Thymus (tissue), 11 donors: ENCODE measurements around the gene GPR65. TPM values are rescaled to one million over a fixed set of nuclear protein-coding genes. Genes with fewer than 3 reads are reported as not detected.

Source experiments
- DNase-seq, 9 donors: peaks; one replicate each; pipeline ENCODE4 v3.0.0-alpha.2; 2013; ENCODE audit warnings: low spot score in 9 of 9, low read depth in 6 of 9, missing footprints in 1 of 9
- H3K27ac ChIP-seq, 2 donors: one replicate each; pipeline ENCODE4 v1.5.1; 2013; ENCODE audit warnings: control low read depth in 1 of 2, low read depth in 1 of 2, low read length in 1 of 2, mild to moderate bottlenecking in 1 of 2, moderate library complexity in 1 of 2
- H3K27me3 ChIP-seq, 2 donors: one replicate each; pipeline ENCODE4 v1.5.1; 2013; ENCODE audit warnings: low read length in 1 of 2; ENCODE audit not compliant: control insufficient read depth in 2 of 2, insufficient read depth in 1 of 2
- H3K36me3 ChIP-seq, 2 donors: one replicate each; pipeline ENCODE4 v1.5.1; 2013; ENCODE audit warnings: low read length in 1 of 2, mild to moderate bottlenecking in 1 of 2, moderate library complexity in 1 of 2; ENCODE audit not compliant: control insufficient read depth in 2 of 2, insufficient read depth in 2 of 2
- H3K4me1 ChIP-seq, 2 donors: one replicate each; pipeline ENCODE4 v1.5.1; 2013; ENCODE audit warnings: low read length in 2 of 2; ENCODE audit not compliant: control insufficient read depth in 2 of 2, insufficient read depth in 2 of 2
- H3K4me3 ChIP-seq, 2 donors: one replicate each; pipeline ENCODE4 v1.5.1; 2013; ENCODE audit warnings: low read length in 2 of 2, control low read depth in 1 of 2, mild to moderate bottlenecking in 1 of 2
- H3K9me3 ChIP-seq, 2 donors: one replicate each; pipeline ENCODE4 v1.5.1; 2013; ENCODE audit warnings: low read length in 1 of 2, mild to moderate bottlenecking in 1 of 2; ENCODE audit not compliant: control insufficient read depth in 2 of 2, insufficient read depth in 1 of 2
- WGBS: extraction: QIAGEN DNeasy Blood & Tissue Kit; methylation state at CpG from one replicate; pipeline ENCODE4 v1.1.7; 2013; 5-methylcytosine and 5-hydroxymethylcytosine counted together
- polyA plus RNA-seq: library from polyadenylated mRNA; stranded (reverse); fragments of 200-250 nt; gene quantifications from one replicate; pipeline ENCODE4 v1.2.3, GENCODE V29; 2013
- total RNA-seq: library from RNA; stranded (reverse); fragments of 120-200 nt; gene quantifications from one replicate; pipeline ENCODE4 v1.2.4, GENCODE V29; 2013
- donor health status: healthy.

Gene GPR65
- total and polyA plus RNA-seq, 2 donors, result 9.2 to 10.1 TPM

- DNase-seq, result no peak
- H3K4me3 ChIP-seq, result no peak overlapping the region
- H3K4me1 ChIP-seq, result peaks cover 10 to 20% of the 10 kb centered on the region in 2 donors
- 91% methylated on average over 3 of the region's 3 CpGs for WGBS
- no peaks in the 10 kb centered on the region for H3K9me3 ChIP-seq
- no peaks in the 10 kb centered on the region for H3K36me3 ChIP-seq
- H3K27ac ChIP-seq, result no peak overlapping the region
- H3K27me3 ChIP-seq, result no peaks in the 10 kb centered on the region
These were observed 20.4 kb downstream of the GPR65 start for GRCh38 chr14:88025313-88025712.

GRCh38 chr14:88026890-88027289 lies 22.0 kb downstream of the GPR65 start:
- DNase-seq, result peak in 2 of 9 donors; percentile 13 to 41
- Histone ChIP-seq H3K4me1 (peaks cover 10 to 20% of the 10 kb centered on the region in 2 donors), H3K9me3 (no peaks in the 10 kb centered on the region), H3K27me3 (no peaks in the 10 kb centered on the region), H3K27ac (no peak overlapping the region), H3K36me3 (no peaks in the 10 kb centered on the region), H3K4me3 (no peak overlapping the region)
- 78% methylated on average over 2 of the region's 2 CpGs for WGBS

DNA sequence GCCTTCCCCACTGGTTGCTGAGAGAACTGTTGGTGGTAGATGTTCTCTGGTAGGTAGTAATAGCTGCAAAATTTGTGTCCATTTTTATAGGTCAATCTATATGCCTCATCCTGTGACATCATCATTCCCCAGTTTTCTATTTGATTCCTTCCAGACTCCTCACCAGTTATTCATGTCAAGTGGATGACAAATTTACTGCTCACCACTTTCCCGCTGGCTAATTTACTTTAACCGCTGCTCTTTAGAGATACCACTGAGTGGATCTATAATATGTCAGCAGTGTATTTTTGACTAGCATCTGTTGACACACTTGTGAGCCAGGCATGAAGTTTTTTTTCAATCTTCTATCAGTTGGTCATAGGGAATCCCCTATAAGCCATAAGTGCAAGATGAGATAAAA lies 24.6 kb downstream of the GPR65 start:
- WGBS, result 96% methylated on average over 2 of the region's 2 CpGs
- H3K4me1 ChIP-seq, result peaks cover 3 to 10% of the 10 kb centered on the region in 2 donors
- no peak for DNase-seq
- H3K27me3 ChIP-seq, result no peaks in the 10 kb centered on the region
- H3K27ac ChIP-seq, result no peak overlapping the region
- H3K4me3 ChIP-seq, result no peak overlapping the region
- H3K36me3 ChIP-seq, result no peaks in the 10 kb centered on the region
- H3K9me3 ChIP-seq, result no peaks in the 10 kb centered on the region

DNA sequence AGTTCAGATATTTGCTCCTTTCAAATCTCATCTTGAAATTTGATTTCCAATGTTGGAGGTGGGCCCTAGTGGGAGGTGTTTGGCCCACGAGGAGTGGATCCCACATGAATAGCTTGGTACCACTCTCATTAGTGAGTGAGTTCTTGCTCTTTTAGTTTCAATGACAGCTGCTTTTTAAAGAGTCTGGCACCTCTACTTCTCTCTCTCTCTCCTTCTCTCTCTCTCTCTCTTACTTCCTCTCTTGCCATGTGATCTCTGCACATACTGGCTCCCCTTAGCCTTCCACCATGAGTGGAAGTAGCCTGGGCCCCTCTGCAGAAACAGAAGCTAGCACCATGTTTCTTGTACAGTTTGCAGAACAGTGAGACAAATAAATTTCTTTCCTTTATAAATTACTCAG lies 25.1 kb downstream of the GPR65 start:
- Histone ChIP-seq H3K27me3 (no peaks in the 10 kb centered on the region), H3K9me3 (no peaks in the 10 kb centered on the region), H3K27ac (no peak overlapping the region), H3K4me1 (peaks cover 3 to 10% of the 10 kb centered on the region in 2 donors), H3K4me3 (no peak overlapping the region), H3K36me3 (no peaks in the 10 kb centered on the region)
- no peak for DNase-seq
- WGBS, result 89% methylated on average over 1 of the region's 1 CpG

DNA sequence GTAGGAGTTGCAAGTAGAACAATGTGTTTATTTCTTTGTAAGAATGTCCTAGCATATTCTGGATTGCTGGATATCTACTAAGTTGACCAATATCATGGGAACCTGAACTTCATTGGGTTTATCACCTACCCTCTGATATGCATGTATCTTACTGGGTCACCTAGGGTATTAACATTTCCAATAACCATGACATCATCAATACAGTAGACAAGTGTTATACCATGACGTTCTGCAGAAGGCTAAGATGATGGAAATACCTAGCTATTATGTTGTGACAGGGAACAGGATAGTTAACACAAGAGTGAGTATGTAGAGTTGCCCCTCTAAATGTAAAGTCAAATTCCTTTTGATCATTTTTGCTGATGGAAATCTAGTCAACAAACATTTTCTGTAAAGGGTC lies 26.0 kb downstream of the GPR65 start:
- H3K4me1 ChIP-seq, result peaks cover 3 to 10% of the 10 kb centered on the region in 2 donors
- no peak overlapping the region for H3K4me3 ChIP-seq
- H3K9me3 ChIP-seq, result no peaks in the 10 kb centered on the region
- 93% methylated on average over 1 of the region's 1 CpG for WGBS
- no peak overlapping the region for H3K27ac ChIP-seq
- H3K36me3 ChIP-seq, result no peaks in the 10 kb centered on the region
- no peak for DNase-seq
- no peaks in the 10 kb centered on the region for H3K27me3 ChIP-seq

- H3K27ac ChIP-seq, result no peak overlapping the region
- H3K27me3 ChIP-seq, result no peaks in the 10 kb centered on the region
- H3K36me3 ChIP-seq, result no peaks in the 10 kb centered on the region
- no peaks in the 10 kb centered on the region for H3K9me3 ChIP-seq
- no peak overlapping the region for H3K4me3 ChIP-seq
- no peak for DNase-seq
- peaks cover 0 to 3% of the 10 kb centered on the region in 2 donors for H3K4me1 ChIP-seq
- 95% methylated on average over 1 of the region's 1 CpG for WGBS
These were observed 27.4 kb downstream of the GPR65 start for GRCh38 chr14:88032373-88032772.

- no peaks in the 10 kb centered on the region for H3K27me3 ChIP-seq
- no peaks in the 10 kb centered on the region for H3K4me1 ChIP-seq
- H3K27ac ChIP-seq, result no peak overlapping the region
- no peak overlapping the region for H3K4me3 ChIP-seq
- WGBS, result 92% methylated on average over 2 of the region's 2 CpGs
- H3K9me3 ChIP-seq, result no peaks in the 10 kb centered on the region
- H3K36me3 ChIP-seq, result no peaks in the 10 kb centered on the region
- no peak for DNase-seq
These were observed 29.1 kb downstream of the GPR65 start for GRCh38 chr14:88034076-88034475.

DNA sequence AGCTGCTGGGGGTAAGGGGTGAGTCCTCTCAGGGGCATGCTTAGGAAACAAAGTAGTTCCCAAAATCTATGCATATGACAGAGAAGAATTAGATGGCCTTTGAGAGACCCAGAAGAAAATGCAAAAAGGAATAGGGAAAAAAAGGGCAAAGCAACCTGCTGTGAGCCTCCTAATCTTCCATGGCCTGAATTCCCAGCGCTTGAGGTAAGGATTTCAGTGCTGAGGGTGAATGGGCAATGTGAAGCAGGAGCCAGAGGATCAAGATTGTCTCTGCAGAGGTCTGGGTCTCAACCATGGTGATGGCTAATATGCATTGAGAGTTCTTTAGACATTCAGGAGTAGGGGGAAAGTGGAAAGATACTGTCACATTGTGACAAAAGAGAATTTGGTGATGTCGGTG lies 31.5 kb downstream of the GPR65 start:
- H3K4me3 ChIP-seq, result no peak overlapping the region
- H3K27me3 ChIP-seq, result no peaks in the 10 kb centered on the region
- H3K9me3 ChIP-seq, result no peaks in the 10 kb centered on the region
- WGBS, result 94% methylated on average over 2 of the region's 2 CpGs
- no peak for DNase-seq
- H3K36me3 ChIP-seq, result no peaks in the 10 kb centered on the region
- H3K27ac ChIP-seq, result no peak overlapping the region
- H3K4me1 ChIP-seq, result no peaks in the 10 kb centered on the region

DNA sequence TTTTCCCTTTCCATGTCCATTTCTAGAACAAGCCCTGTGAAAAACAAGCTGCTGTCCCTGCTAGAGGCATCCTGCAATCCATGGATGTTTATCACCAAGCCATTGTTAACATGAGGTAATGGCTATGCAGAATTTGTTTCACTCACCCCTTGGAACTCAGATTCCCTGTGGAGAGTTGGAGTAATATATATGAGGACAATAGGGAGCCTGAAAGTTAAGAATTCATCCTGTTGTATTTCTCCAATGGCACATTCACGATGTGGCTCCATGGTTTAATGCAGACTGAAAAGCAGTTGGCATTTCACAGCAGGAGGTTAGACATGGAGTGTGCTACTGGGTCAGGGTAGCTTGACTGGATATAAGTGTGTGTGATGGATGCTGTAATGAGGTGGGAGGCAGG lies 32.4 kb downstream of the GPR65 start:
- no peaks in the 10 kb centered on the region for H3K36me3 ChIP-seq
- H3K27me3 ChIP-seq, result no peaks in the 10 kb centered on the region
- DNase-seq, result no peak
- H3K4me3 ChIP-seq, result no peak overlapping the region
- H3K27ac ChIP-seq, result no peak overlapping the region
- 86% methylated on average over 1 of the region's 1 CpG for WGBS
- no peaks in the 10 kb centered on the region for H3K4me1 ChIP-seq
- no peaks in the 10 kb centered on the region for H3K9me3 ChIP-seq

DNA sequence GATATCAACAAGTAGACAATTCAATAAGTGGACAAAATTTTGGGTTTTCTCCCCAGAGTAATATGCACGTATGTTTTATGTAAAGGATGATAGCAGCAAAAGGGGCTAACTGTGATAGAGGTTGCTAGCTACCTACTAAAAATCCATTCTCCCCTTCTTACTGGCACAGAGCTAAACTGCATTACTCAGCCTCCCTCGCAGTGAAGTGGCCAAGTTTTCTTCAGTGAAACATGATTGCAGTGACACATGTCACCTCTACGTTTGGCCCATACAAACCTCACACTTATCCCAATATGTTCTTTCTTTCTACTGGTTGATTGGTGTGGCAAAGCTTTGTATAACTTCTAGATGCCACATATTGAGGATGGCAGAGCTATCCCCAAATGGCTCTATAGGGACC lies 34.3 kb downstream of the GPR65 start:
- 87% methylated on average over 3 of the region's 3 CpGs for WGBS
- Histone ChIP-seq H3K27me3 (no peaks in the 10 kb centered on the region), H3K4me3 (no peak overlapping the region), H3K36me3 (no peaks in the 10 kb centered on the region), H3K4me1 (no peaks in the 10 kb centered on the region), H3K27ac (no peak overlapping the region), H3K9me3 (no peaks in the 10 kb centered on the region)
- DNase-seq, result no peak
